Measurements from ENCODE around the gene C16orf87. TPM values are rescaled to one million over a fixed set of nuclear protein-coding genes. Genes with fewer than 3 reads are reported as not detected.

C16orf87 gene
- total RNA-seq, 1 experiment from 2014 or later = 19.6 TPM

GRCh38 chr16:46845952-46846351, 15.0 kb upstream of the C16orf87 start:
- in situ Hi-C loops (cut with HindIII; ENCODE audit: low sequenced_read_pairs) = no loop called here

DNA sequence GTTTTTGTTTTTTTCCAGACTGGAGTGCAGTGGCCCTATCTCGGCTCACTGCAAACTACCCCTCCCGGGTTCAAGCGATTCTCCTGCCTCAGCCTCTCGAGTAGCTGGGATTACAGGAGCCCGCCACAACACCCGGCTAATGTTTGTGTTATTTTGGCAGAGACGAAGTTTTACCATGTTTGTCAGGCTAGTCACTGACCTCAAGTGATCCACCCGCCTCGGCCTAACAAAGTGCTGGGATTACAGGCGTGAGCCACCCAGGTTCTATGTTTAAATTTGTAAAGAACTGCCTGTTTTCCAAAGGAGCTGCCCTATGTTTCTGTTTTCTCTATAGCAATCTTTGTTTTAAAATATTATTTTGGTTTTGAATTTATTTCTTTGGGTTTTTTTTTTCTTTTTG, 13.8 kb upstream of the C16orf87 start:
- DNase-seq (ENCODE audit: low spot score) = no peak
- in situ Hi-C loops (cut with HindIII; ENCODE audit: low sequenced_read_pairs) = no loop called here

More at GRCh38 chr16:46845952-46846351, 15.0 kb upstream of the C16orf87 start:
- DNase-seq (ENCODE audit: low spot score) = no peak

GRCh38 chr16:46843898-46844642, 13.1 kb upstream of the C16orf87 start:
- in situ Hi-C loops (cut with HindIII; ENCODE audit: low sequenced_read_pairs) = no loop called here
- no peak for DNase-seq (ENCODE audit: low spot score)

DNA sequence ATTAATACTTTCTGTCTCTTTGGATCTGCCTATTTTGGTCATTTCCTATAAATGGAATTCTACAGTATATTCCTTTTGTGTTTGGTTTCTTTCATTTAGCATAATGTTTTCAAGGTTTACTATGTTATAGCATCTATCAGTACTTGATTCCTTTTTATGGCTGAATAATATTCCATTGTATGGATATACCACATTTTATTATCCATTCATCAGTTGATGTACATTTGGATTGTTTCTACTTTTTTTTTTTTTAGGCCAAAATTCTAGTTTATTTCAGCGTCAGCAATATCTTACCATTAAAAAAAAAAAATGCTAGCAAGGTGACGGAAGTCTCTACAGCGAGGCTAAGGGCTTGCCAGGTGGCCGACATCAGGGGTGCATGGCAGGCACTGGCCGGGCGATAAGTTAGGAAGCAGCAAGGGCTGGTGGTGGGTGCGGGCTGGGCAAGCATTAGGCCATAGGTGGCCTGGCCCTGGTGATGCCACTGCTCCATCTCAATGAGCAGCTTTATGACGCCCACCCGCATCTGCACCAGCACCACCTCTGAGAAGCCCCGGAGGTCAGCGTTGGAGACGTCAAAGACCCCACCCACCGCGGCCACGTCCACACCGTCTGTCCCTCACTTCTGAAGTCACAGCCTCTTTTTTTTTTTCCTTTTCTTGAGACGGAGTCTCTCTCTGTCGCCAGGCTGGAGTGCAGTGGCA, 11.4 kb upstream of the C16orf87 start:
- DNase-seq (ENCODE audit: low spot score) = no peak
- in situ Hi-C loops (cut with HindIII; ENCODE audit: low sequenced_read_pairs) = no loop called here

GRCh38 chr16:46839986-46840443, 9.0 kb upstream of the C16orf87 start:
- in situ Hi-C loops (cut with HindIII; ENCODE audit: low sequenced_read_pairs) = no loop called here
- no peak for DNase-seq (ENCODE audit: low spot score)

DNA sequence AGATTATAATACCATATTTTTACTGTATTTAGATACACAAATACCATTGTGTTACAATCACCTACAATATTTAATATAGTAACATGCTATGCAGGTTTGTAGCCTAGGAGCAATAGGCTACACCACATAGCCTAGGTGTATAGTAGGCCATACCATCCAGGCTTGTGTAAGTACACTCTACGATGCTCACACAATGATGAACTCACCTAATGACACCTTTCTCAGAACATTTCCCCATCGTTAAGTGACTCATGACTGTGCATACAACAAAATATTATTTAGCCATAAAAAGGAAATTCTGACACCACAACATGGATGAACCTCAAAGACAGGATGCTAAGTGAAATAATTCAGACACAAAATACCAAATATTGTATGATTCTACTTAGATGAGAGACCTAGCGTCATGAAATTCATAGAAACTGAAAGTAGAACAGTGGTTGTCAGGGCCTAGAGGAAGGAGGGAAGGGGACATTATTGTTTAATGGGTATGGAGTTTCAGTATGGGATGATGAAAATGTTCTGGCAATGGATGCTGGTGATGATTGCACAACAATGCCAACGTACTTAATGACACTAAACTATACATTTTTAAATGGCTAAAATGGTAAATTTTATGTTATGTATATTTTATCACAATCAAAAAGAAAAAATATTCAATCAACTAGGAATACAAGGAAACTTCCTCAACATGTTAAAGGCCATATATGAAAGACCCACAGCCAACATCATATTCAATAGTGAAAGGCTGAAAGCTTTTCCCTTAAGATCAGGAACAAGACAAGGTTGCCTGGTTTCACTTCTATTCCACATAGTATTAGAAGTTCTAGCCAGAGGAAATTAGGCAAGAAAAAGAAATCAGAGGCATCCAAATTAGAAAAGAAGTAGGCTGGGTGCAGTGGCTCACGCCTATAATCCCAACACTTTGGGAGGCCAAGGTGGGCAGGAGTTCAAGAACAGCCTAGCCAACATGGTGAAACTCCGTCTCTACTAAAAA, 5.9 kb upstream of the C16orf87 start:
- in situ Hi-C loops (cut with HindIII; ENCODE audit: low sequenced_read_pairs) = no loop called here
- DNase-seq (ENCODE audit: low spot score) = no peak

DNA sequence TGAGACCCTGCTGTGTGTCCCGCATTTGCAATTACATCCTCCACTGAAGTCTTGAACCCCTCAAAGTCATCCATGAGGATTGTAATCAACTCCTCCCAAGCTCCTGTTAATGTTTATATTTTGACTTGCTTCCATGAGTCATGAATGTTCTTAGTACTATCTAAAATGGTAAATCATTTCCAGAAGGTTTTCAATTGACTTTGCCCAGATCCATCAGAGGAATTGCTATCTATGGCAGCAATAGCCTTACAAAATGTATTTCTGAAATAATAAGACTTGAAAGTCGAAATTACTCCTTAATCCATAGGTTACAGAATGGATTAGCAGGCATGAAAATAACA, 2.5 kb upstream of the C16orf87 start:
- DNase-seq (ENCODE audit: low spot score) = no peak
- in situ Hi-C loops (cut with HindIII; ENCODE audit: low sequenced_read_pairs) = no loop called here

- in situ Hi-C loops (cut with HindIII; ENCODE audit: low sequenced_read_pairs) = no loop called here
- DNase-seq (ENCODE audit: low spot score) = no peak
These were observed 1.9 kb upstream of the C16orf87 start for GRCh38 chr16:46832757-46833459.

- DNase-seq (ENCODE audit: low spot score) = no peak
- in situ Hi-C loops (cut with HindIII; ENCODE audit: low sequenced_read_pairs) = no loop called here
These were observed 521 bp downstream of the C16orf87 start for GRCh38 chr16:46830417-46830901.

DNA sequence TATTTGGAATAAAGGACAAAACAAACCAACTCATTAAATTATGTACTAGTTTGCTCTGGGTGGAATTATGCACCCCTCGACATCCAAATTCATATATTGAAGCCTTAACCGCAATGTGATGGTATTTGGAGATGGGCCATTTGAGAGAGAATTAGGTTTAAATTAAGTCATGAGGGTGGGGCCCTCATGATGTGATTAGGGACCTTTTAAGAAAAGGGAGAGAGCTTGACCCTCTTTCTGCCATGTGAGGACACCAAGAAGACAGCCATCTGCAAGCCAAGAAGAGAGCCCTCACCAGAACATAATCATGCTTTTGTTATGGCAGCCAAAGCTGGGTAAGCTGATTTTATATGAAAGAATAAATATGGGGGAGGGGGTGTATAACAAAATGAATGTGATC, 2.0 kb downstream of the C16orf87 start:
- in situ Hi-C loops (cut with HindIII; ENCODE audit: low sequenced_read_pairs) = no loop called here
- DNase-seq (ENCODE audit: low spot score) = no peak

DNA sequence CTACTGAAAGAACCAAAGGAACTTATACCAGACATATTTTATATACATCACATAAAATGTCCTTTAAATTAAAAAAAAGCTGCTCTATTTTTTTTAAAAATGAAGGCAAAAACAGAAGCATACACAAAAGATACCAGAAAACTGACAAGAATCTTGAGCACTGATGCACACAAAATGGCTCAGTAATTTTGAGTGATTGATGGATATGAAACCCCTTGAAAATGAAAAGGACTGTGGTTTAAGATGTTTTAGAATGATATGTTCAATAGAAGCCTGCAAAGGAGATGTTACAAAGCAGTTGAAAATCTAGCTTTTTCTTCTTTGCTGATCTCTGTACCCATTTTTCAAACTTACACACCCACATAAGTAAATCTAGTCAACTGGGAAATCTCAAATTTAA, 2.7 kb downstream of the C16orf87 start:
- in situ Hi-C loops (cut with HindIII; ENCODE audit: low sequenced_read_pairs) = no loop called here
- no peak for DNase-seq (ENCODE audit: low spot score)

DNA sequence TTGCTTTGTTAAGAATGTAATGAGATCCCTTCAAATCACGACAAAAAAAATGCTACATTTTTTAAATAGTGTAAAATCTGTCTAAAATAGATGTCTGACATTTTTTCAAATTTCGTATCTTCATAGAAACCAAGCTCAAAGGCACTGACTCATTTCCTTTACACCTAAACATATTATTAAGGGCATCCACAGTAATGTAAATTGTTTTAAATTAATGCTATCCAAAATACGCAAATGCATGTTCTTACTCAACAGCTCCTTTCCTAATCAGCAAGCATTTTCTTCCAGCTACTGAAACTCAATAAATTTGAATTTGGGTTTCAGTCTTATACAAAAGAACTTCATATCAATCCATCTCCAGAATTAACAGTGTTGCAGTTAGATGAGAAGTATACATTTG, 4.3 kb downstream of the C16orf87 start:
- in situ Hi-C loops (cut with HindIII; ENCODE audit: low sequenced_read_pairs) = no loop called here

DNA sequence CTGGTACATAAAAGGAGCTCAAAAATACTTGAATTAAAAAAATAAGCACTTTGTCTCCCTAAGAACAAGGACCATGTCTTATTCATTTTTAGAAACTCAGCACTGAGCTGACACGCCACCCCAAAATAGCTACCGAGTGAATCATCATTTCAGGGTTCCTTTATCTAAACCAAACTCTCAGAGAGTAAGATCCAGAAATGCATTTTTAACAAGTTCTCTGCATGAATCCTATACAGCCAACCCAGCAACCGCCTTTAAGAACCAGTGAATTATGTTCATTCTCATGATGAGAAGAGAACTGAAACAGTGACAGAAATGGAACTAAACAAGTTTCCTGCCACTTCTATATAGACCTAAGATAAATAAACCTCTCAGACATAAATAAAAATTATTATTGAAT, 8.7 kb downstream of the C16orf87 start:
- DNase-seq (ENCODE audit: low spot score) = no peak
- in situ Hi-C loops (cut with HindIII; ENCODE audit: low sequenced_read_pairs) = no loop called here

More for the DNA sequence above, 4.3 kb downstream of the C16orf87 start:
- no peak for DNase-seq (ENCODE audit: low spot score)

DNA sequence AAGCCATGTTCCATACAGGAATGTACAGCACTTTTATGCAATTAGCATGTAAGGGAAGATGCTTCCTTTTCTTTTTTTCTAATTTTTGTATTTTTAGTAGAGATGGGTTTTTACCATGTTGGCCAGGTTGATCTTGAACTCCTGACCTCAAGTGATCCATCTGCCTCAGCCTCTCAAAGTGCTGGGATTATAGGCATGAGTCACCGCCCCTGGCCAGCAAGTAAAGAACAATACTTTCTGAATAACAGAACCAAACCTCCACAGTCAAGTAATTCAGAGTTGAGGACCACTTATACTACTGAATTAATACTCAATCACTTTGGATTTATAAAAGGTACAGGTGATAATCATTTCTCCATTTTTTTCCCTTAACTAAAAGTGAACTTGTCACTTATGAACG, 13.0 kb downstream of the C16orf87 start:
- in situ Hi-C loops (cut with HindIII; ENCODE audit: low sequenced_read_pairs) = no loop called here
- DNase-seq (ENCODE audit: low spot score) = no peak

DNA sequence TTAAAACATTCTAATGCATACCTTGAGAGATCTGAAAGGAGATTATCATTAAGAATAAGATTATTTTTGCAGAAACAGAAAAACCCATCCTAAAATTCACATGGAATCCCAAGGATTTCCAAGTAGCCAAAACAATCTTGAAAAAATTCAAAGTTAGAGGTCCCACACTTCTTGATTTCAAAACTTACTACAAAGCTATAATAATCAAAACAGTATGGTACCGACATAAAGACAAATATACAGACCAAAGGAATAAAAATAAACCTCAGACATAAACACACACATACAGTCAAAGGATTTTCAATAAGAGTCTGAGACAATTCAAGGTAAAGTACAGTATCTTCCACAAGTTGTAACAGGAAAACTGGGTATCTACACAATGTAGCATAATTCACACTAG, 16.2 kb downstream of the C16orf87 start:
- in situ Hi-C loops (cut with HindIII; ENCODE audit: low sequenced_read_pairs) = no loop called here
- DNase-seq (ENCODE audit: low spot score) = no peak

DNA sequence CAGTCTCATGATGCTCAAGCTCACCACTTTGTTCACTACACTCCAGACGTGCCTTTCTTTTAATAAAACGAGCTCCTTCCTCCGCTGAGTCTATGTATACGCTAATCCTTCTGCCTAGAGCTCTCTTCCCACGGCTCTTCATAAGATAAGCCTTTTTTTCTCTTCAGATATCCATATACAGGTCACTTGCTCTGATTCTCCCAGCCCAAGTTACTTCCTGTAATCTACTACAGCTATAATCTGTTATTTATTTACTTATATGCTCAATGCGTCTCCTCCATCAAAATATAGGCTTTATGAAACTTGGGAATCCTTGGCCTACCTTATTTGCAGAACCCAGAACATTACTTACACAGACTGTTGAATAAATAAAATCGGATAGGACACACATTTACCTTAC, 17.4 kb downstream of the C16orf87 start:
- DNase-seq (ENCODE audit: low spot score) = no peak
- in situ Hi-C loops (cut with HindIII; ENCODE audit: low sequenced_read_pairs) = no loop called here

DNA sequence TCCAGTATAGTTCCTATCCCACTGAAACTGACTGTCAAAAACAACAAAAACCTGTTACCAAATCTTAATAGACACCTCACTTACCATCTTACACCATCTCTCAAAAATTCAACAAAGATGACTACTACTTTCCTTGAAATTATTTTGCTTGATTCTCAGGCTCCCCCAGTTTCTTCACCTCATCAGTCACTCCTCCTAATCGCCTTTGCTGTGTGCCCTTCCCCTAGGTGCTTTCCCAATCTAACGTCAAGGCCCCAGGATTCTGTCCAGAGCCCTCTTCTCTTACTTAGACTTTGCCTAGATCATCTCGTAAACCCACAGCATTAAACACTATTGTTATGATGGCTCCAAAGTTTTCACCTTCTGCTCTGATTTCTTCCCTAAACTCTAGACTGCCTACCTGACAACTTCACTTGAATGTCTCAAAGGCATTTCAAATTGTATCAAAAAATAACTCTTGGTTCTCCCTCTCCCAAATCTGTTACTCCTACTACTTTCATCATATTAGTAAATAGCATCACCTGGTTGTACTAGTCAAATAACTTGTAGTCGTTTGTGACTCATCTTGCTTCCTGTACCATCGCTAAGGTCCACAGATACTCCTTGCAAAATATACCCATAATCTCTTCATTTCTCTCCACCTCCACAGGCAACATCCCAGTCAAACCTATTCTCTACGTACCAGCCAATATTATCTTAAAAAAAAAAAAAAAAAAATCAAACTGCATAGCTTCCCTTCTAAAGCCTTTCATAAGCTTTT, 18.0 kb downstream of the C16orf87 start:
- no peak for DNase-seq (ENCODE audit: low spot score)
- in situ Hi-C loops (cut with HindIII; ENCODE audit: low sequenced_read_pairs) = no loop called here

GRCh38 chr16:46811682-46812081, 19.3 kb downstream of the C16orf87 start:
- in situ Hi-C loops (cut with HindIII; ENCODE audit: low sequenced_read_pairs) = no loop called here

More at GRCh38 chr16:46811682-46812081, 19.3 kb downstream of the C16orf87 start:
- DNase-seq (ENCODE audit: low spot score) = no peak
